Epithelial cell of proximal tubule (primary cell): Measurements from ENCODE around the gene RIOX2. TPM values are rescaled to one million over a fixed set of nuclear protein-coding genes. Genes with fewer than 3 reads are reported as not detected.

Source experiments
- DNase-seq: peaks from one replicate; pipeline ENCODE4 v3.0.0-alpha.2; 2011; ENCODE audit warnings: low read depth
- H3K4me3 ChIP-seq: 2 replicates; pipeline ENCODE4 v1.5.1; 2011; ENCODE audit warnings: low read depth, mild to moderate bottlenecking, low read length
- total RNA-seq: library from RNA; depleted of rRNA; stranded (reverse); fragments of >200 nt; gene quantifications from 2 replicates; pipeline ENCODE4 v1.2.3, GENCODE V29; 2015
- TF ChIP-seq, protein P1 (sequence below): conservative IDR thresholded peaks from 2 replicates; pipeline ENCODE4 v1.5.1; 2012; ENCODE audit warnings: low read depth, mild to moderate bottlenecking, low read length

Gene RIOX2
- total RNA-seq, 1 donor from 2014 or later: 15.6 TPM

DNA sequence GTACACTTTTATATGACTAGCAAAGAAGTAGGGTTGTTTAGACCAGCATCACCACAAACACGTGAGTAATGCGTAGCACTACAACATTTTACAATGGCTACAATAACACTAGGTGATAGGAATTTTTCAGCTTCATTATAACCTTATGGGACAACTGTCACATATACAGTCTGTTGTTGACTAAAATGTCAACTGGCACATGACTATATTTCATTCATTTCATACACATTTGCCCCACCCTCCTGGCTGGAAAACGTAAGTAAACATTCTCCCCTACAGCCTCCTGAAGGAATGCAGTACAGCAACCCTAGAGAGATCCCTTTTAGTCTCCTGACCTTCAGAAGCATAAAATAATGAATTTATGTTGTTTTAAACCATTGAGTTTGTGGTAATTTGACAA lies 16.2 kb downstream of the RIOX2 start:
- no peak overlapping the region for H3K4me3 ChIP-seq
- DNase-seq: no peak
- TF ChIP-seq, protein P1, sequence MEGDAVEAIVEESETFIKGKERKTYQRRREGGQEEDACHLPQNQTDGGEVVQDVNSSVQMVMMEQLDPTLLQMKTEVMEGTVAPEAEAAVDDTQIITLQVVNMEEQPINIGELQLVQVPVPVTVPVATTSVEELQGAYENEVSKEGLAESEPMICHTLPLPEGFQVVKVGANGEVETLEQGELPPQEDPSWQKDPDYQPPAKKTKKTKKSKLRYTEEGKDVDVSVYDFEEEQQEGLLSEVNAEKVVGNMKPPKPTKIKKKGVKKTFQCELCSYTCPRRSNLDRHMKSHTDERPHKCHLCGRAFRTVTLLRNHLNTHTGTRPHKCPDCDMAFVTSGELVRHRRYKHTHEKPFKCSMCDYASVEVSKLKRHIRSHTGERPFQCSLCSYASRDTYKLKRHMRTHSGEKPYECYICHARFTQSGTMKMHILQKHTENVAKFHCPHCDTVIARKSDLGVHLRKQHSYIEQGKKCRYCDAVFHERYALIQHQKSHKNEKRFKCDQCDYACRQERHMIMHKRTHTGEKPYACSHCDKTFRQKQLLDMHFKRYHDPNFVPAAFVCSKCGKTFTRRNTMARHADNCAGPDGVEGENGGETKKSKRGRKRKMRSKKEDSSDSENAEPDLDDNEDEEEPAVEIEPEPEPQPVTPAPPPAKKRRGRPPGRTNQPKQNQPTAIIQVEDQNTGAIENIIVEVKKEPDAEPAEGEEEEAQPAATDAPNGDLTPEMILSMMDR: no peak

- no peak for DNase-seq
- TF ChIP-seq, protein P1: no peak
- no peak overlapping the region for H3K4me3 ChIP-seq
Measured at GRCh38 chr3:97954228-97954827, 17.9 kb downstream of the RIOX2 start.

DNA sequence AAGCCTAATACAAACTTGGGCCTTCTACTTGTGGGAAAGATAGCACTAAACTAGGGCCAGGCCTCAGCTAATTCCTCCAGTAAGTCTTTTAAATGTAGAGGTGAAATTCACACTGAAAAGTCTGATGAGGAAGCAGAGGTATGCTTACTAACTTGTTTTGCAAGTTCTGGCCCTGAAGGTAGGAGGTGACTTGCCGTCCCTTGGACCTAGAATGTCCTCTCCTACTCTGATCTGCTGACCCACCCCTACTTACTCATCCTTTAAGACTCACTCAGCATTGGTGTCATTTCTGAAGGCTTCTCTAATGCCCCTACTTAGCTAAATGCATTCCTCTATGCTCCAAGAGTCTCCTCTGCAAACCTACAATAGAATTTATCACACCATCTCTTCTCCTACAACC lies 19.4 kb downstream of the RIOX2 start:
- TF ChIP-seq, protein P1: no peak
- peak; percentile 52 for DNase-seq

GRCh38 chr3:97952280-97952679 lies 20.0 kb downstream of the RIOX2 start:
- no peak overlapping the region for H3K4me3 ChIP-seq
- peak; percentile 89 for DNase-seq
- TF ChIP-seq, protein P1: no peak

More for the DNA sequence above, 19.4 kb downstream of the RIOX2 start:
- H3K4me3 ChIP-seq: no peak overlapping the region

DNA sequence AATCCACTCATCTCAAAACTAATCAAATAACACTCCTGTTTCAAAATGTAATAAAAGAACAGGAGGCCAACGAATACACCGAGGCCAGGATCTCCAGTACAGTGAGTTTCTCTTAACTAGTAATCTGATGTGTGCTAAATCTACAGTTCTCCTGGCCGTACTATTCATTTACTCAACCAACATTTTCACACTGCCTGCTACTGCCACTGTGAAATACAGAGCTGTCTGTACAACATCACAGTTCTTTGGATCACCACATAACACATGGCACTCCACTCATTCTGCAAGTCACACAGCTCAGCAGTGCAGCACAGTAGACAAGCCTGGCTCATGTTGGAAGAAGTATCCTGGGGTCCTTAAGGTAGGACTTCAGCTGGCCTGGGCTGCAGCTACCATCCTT lies 21.9 kb downstream of the RIOX2 start:
- TF ChIP-seq, protein P1: no peak
- no peak for DNase-seq
- no peak overlapping the region for H3K4me3 ChIP-seq

- TF ChIP-seq, protein P1: no peak
- DNase-seq: no peak
- H3K4me3 ChIP-seq: no peak overlapping the region
Measured at GRCh38 chr3:97949743-97950142, 22.5 kb downstream of the RIOX2 start.

- DNase-seq: no peak
- no peak overlapping the region for H3K4me3 ChIP-seq
- TF ChIP-seq, protein P1: no peak
Measured at GRCh38 chr3:97949110-97949485, 23.1 kb downstream of the RIOX2 start.
